ENCODE measurements around the gene RPRD2.

- no peak for TF ChIP-seq POLR2A (IDR thresholded peaks at IDR 0.05; ENCODE audit: low read depth, low read length)
- no peak for TF ChIP-seq TAF1 (IDR thresholded peaks at IDR 0.05; ENCODE audit: borderline replicate concordance, low read depth, low read length)
- TF ChIP-seq POLR2AphosphoS5 (IDR thresholded peaks at IDR 0.05; ENCODE audit: low read depth, low read length) = no peak
Observed at GRCh38 chr1:150474869-150475268, 110.9 kb downstream of the RPRD2 start.
